Gastroesophageal sphincter (tissue), 3 donors: ENCODE data around the gene NFATC4.
"Not testable (repeated sequence)": the region's sequence is repeated elsewhere in the genome, so short reads cannot be mapped to it uniquely, and the experiment has no call there.

Experiments used
- EP300 ChIP-seq: sonication (generic); formaldehyde crosslinking; IDR thresholded peaks from one replicate; pipeline ENCODE4 v1.6.1; 2017; ENCODE audit warnings: antibody characterized with exemption, mild to moderate bottlenecking
- POLR2A ChIP-seq, 2 donors: fragments of 450-650 bp; IDR thresholded peaks; one replicate each; pipeline ENCODE4 v1.6.1; 2017; ENCODE audit warnings: antibody characterized with exemption in 2 of 2, mild to moderate bottlenecking in 2 of 2, moderate library complexity in 1 of 2
- TF ChIP-seq, protein P1 (sequence below), 4 experiments: fragments of 200-600 bp in 2 of 4; fragments of 450-650 bp in 2 of 4; sonication (generic) in 1 of 4; IDR thresholded peaks; one replicate each; pipeline ENCODE4 v1.5.1; 2017 to 2019; ENCODE audit warnings: antibody characterized with exemption in 4 of 4, mild to moderate bottlenecking in 2 of 4, moderate library complexity in 2 of 4

DNA sequence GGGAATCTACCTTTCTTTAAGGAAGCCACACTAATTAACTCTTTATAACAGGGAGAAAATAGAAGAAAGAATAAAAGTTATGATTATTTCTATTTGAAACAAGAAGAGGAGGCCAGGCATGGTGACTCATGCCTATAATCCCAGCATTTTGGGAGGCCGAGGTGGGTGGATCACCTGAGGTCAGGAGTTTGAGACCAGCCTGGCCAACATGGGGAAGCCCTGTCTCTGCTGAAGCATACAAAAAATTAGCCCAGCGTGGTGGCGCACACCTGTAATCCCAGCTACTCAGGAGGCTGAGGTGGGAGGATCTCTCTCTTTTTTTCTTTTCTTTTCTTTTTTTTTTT, 13.5 kb upstream of the NFATC4 start:
- TF ChIP-seq, protein P1, sequence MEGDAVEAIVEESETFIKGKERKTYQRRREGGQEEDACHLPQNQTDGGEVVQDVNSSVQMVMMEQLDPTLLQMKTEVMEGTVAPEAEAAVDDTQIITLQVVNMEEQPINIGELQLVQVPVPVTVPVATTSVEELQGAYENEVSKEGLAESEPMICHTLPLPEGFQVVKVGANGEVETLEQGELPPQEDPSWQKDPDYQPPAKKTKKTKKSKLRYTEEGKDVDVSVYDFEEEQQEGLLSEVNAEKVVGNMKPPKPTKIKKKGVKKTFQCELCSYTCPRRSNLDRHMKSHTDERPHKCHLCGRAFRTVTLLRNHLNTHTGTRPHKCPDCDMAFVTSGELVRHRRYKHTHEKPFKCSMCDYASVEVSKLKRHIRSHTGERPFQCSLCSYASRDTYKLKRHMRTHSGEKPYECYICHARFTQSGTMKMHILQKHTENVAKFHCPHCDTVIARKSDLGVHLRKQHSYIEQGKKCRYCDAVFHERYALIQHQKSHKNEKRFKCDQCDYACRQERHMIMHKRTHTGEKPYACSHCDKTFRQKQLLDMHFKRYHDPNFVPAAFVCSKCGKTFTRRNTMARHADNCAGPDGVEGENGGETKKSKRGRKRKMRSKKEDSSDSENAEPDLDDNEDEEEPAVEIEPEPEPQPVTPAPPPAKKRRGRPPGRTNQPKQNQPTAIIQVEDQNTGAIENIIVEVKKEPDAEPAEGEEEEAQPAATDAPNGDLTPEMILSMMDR (IDR thresholded peaks at IDR 0.05): not testable (repeated sequence)
- TF ChIP-seq EP300; POLR2A (IDR thresholded peaks at IDR 0.05): not testable (repeated sequence)
